ENCODE measurements around the gene ZMYND8. TPM values are rescaled to one million over a fixed set of nuclear protein-coding genes. Genes with fewer than 3 reads are reported as not detected.
A peak's percentile ranks its signal among the peaks of the same experiment; 100 is the strongest.
"Not testable (repeated sequence)": the region's sequence is repeated elsewhere in the genome, so short reads cannot be mapped to it uniquely, and the experiment has no call there.

ZMYND8 gene
- total RNA-seq, 2 donors from 2014 or later, result 22.6 to 27.5 TPM

- ATAC-seq, result no peak
- intact Hi-C loops (cut with DNase I), result no loop called here
Observed at GRCh38 chr20:47246061-47246777, 110.3 kb downstream of the ZMYND8 start.

GRCh38 chr20:47245166-47245565, 111.3 kb downstream of the ZMYND8 start:
- DNase-seq; ATAC-seq; intact Hi-C loops (cut with DNase I): not testable (repeated sequence)

More at GRCh38 chr20:47246061-47246777, 110.3 kb downstream of the ZMYND8 start:
- no peak for DNase-seq

GRCh38 chr20:47244451-47244850, 112.0 kb downstream of the ZMYND8 start:
- DNase-seq (no peak), ATAC-seq (peak in 1 of 2 donors; percentile 55)
- intact Hi-C loops (cut with DNase I), result no loop called here

- intact Hi-C loops (cut with DNase I), result no loop called here
- ATAC-seq (no peak), DNase-seq (no peak)
Observed at GRCh38 chr20:47243532-47244305, 112.8 kb downstream of the ZMYND8 start.

- ATAC-seq, result no peak
- intact Hi-C loops (cut with DNase I), result no loop called here
- no peak for DNase-seq
Observed at GRCh38 chr20:47243003-47243402, 113.5 kb downstream of the ZMYND8 start.

GRCh38 chr20:47241345-47241781, 115.1 kb downstream of the ZMYND8 start:
- intact Hi-C loops (cut with DNase I), result no loop called here
- peak; percentile 67 to 85 for ATAC-seq
- no peak for DNase-seq

- DNase-seq; ATAC-seq; intact Hi-C loops (cut with DNase I): not testable (repeated sequence)
Observed at GRCh38 chr20:47240096-47240495, 116.4 kb downstream of the ZMYND8 start.

- ATAC-seq (no peak), DNase-seq (no peak)
- intact Hi-C loops (cut with DNase I), result no loop called here
Observed at GRCh38 chr20:47239719-47240067, 116.8 kb downstream of the ZMYND8 start.

- intact Hi-C loops (cut with DNase I), result no loop called here
- ATAC-seq, result no peak
- no peak for DNase-seq
Observed at GRCh38 chr20:47238780-47239718, 117.5 kb downstream of the ZMYND8 start.

GRCh38 chr20:47237715-47238114, 118.8 kb downstream of the ZMYND8 start:
- intact Hi-C loops (cut with DNase I), result no loop called here
- DNase-seq (no peak), ATAC-seq (no peak)

- no peak for DNase-seq
- intact Hi-C loops (cut with DNase I), result no loop called here
- ATAC-seq, result no peak
Observed at GRCh38 chr20:47236639-47236900, 119.9 kb downstream of the ZMYND8 start.

- intact Hi-C loops (cut with DNase I), result no loop called here
Observed at GRCh38 chr20:47235853-47236638, 120.5 kb downstream of the ZMYND8 start.

GRCh38 chr20:47235111-47235510, 121.4 kb downstream of the ZMYND8 start:
- no peak for ATAC-seq
- DNase-seq, result no peak
- intact Hi-C loops (cut with DNase I), result no loop called here

More at GRCh38 chr20:47235853-47236638, 120.5 kb downstream of the ZMYND8 start:
- DNase-seq, result no peak
- no peak for ATAC-seq

GRCh38 chr20:47233333-47234188, 122.9 kb downstream of the ZMYND8 start:
- ATAC-seq, result no peak
- intact Hi-C loops (cut with DNase I), result no loop called here
- DNase-seq, result no peak

- ATAC-seq, result no peak
- intact Hi-C loops (cut with DNase I), result no loop called here
- no peak for DNase-seq
Observed at GRCh38 chr20:47232518-47232917, 124.0 kb downstream of the ZMYND8 start.

GRCh38 chr20:47231382-47232039, 125.0 kb downstream of the ZMYND8 start:
- intact Hi-C loops (cut with DNase I), result no loop called here
- DNase-seq (no peak), ATAC-seq (peak in 1 of 2 donors; percentile 40)

GRCh38 chr20:47230811-47231256, 125.7 kb downstream of the ZMYND8 start:
- intact Hi-C loops (cut with DNase I), result no loop called here
- DNase-seq (no peak), ATAC-seq (no peak)

Measured in left cardiac atrium (tissue), 4 donors.